GM10266 (cell line): Measurements from ENCODE around the gene GFOD1.
A peak's percentile ranks its signal among the peaks of the same experiment; 100 is the strongest.

Source experiments
- DNase-seq: peaks from one replicate; pipeline ENCODE4 v3.0.0; 2012; ENCODE audit errors: extremely low spot score
- TF ChIP-seq, protein P1 (sequence below): IDR thresholded peaks from 2 replicates; pipeline ENCODE4 v1.5.1; 2012; ENCODE audit warnings: mild to moderate bottlenecking, low read depth; ENCODE audit not compliant: control insufficient read depth, insufficient read depth; ENCODE audit errors: missing control alignments

Gene GFOD1

GRCh38 chr6:13487122-13488014, at the start of gene GFOD1:
Gene GFOD1 (minus strand): TSS chr6:13487600. CDS start chr6:13486890, 710 bp downstream.
- TF ChIP-seq, protein P1, sequence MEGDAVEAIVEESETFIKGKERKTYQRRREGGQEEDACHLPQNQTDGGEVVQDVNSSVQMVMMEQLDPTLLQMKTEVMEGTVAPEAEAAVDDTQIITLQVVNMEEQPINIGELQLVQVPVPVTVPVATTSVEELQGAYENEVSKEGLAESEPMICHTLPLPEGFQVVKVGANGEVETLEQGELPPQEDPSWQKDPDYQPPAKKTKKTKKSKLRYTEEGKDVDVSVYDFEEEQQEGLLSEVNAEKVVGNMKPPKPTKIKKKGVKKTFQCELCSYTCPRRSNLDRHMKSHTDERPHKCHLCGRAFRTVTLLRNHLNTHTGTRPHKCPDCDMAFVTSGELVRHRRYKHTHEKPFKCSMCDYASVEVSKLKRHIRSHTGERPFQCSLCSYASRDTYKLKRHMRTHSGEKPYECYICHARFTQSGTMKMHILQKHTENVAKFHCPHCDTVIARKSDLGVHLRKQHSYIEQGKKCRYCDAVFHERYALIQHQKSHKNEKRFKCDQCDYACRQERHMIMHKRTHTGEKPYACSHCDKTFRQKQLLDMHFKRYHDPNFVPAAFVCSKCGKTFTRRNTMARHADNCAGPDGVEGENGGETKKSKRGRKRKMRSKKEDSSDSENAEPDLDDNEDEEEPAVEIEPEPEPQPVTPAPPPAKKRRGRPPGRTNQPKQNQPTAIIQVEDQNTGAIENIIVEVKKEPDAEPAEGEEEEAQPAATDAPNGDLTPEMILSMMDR, result no peak
- DNase-seq, result peak; percentile 96

DNA sequence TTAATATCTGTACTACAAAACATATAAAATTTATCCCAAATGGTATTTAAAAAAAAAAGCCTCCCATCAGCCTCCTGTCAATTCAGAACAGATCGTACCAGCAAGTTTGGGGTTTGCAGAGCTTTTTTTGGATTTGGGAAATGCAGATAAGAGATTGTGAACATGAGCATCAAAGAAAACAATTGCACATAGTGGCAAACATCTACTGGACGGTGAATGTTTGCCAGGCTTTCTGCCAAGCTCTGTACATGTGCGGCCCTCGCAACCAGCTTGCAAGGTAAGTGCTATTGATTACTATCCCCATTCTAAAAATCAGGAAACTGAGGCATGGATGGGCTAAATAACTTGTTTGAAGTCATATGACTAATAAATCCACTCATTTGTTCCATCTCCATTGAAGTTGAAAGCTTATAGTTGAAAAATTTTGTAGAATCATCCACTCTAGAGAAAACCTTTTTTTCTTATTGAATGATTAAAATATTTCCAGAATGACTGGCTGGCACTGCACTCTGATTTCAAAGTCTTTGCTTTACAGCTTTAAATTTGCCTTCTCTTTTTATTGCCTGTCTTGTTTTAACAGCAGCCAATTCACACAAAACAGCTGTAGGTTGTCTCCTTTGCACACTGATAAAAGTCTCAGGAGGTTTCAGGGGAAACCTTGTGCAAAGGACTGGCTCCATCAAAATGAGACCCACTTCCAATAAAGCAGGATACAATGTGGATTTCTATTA, 49.6 kb upstream of the GFOD1 start:
- TF ChIP-seq, protein P1, result no peak
- DNase-seq, result no peak

DNA sequence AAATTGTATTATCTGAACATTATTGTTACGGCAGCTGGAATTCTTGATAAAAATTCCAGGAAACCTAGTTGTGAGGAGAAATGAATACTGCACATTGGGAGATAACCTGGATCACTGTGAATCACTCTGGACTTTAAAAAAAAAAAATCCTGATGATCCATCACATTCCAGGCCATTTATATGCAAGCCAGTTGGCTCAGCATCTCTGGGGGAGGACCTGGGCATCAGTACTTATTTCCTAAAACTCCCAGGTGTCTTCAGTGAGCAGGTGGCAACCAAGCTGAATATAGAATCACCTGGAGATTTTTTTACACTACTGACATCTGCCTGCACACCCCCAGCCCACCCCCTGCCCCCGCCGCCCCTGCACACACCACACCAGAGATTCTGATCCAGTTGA, 47.9 kb upstream of the GFOD1 start:
- TF ChIP-seq, protein P1, result no peak
- DNase-seq, result no peak

DNA sequence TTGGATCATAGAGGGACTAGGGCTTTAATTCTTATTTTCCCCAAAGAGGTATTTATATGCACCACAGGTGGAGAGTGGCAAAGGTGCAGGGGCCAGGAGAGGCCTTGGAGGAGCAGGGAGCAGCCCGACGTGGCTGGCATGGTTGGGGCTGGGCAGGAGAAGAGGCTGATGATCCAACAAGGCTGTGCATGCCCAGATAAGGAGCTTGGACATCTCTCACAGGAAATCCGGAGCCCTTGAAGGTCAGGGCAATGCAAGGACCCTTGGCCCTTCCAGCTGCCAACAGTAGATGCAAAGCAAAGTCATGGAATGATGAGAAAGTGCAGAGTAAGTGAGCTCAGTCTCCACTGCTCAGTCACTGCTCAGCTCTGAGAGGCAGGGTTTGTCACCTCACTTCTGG, 47.1 kb upstream of the GFOD1 start:
- no peak for DNase-seq
- TF ChIP-seq, protein P1, result no peak

DNA sequence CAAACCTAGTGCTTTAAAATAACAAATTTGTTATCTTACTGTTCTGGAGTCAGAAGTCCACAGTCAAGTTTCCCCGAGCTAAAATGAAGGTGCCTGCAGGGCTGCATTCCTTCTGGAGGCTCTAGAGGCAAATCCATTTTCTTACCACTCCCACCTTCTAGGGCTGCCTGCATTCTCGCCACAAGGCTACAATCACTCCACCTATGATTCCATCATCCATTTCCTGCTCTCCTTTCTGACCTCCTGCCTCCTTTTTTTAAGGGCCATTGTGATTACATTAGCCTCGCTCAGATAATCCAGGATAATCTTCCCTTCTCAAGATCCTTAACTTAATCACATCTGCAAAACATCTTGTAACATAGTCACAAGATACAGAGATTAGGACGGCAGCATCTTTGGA, 44.6 kb upstream of the GFOD1 start:
- no peak for DNase-seq
- TF ChIP-seq, protein P1, result no peak

GRCh38 chr6:13528777-13529343, 41.5 kb upstream of the GFOD1 start:
- DNase-seq, result no peak
- TF ChIP-seq, protein P1, result no peak
